ENCODE measurements around the gene SLC28A2. TPM values are rescaled to one million over a fixed set of nuclear protein-coding genes. Genes with fewer than 3 reads are reported as not detected.

SLC28A2 gene
- total RNA-seq, 2 experiments from 2014 or later, result not detected

GRCh38 chr15:45320581-45321205 is 68.7 kb downstream of the SLC28A2 start:
- Mint-ChIP-seq H3K4me3 (no peak overlapping the region), H3K27ac (no peak overlapping the region), H3K9me3 (no peaks in the 10 kb centered on the region), H3K4me1 (peaks cover 1% of the 10 kb centered on the region), H3K36me3 (no peaks in the 10 kb centered on the region), H3K27me3 (peaks cover 28% of the 10 kb centered on the region)
- DNase-seq (no peak), ATAC-seq (ENCODE audit: low read depth) (no peak)
- POLR2A ChIA-PET, result no interaction called here

DNA sequence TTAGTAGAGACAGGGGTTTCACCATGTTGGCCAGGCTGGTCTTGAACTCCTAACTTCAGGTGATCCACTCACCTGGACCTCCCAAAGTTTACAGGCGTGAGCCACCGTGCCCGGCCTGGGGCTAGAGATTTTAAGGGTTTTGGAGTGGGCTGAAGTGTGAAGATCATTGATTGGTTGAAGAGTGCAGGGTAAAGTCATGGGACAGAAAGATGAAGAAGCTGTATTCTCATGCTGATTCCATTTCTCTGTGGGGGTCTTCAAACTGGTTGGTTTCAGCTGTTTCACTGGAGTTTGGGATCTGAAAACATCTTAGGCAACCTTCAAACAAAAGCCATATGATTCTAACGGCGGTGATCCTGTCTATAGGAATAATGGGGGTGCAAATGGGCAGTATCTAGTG is 74.2 kb downstream of the SLC28A2 start:
- H3K36me3 Mint-ChIP-seq, result no peaks in the 10 kb centered on the region
- no peak overlapping the region for H3K4me3 Mint-ChIP-seq
- H3K9me3 Mint-ChIP-seq, result no peaks in the 10 kb centered on the region
- no peak for DNase-seq
- POLR2A ChIA-PET, result no interaction called here
- no peaks in the 10 kb centered on the region for H3K4me1 Mint-ChIP-seq
- H3K27me3 Mint-ChIP-seq, result peaks cover 13% of the 10 kb centered on the region
- H3K27ac Mint-ChIP-seq, result no peak overlapping the region
- no peak for ATAC-seq (ENCODE audit: low read depth)

GRCh38 chr15:45326741-45327140 is 74.7 kb downstream of the SLC28A2 start:
- Mint-ChIP-seq H3K4me1 (no peaks in the 10 kb centered on the region), H3K36me3 (no peaks in the 10 kb centered on the region), H3K27me3 (peaks cover 15% of the 10 kb centered on the region), H3K4me3 (no peak overlapping the region), H3K9me3 (no peaks in the 10 kb centered on the region), H3K27ac (no peak overlapping the region)
- ATAC-seq (ENCODE audit: low read depth) (no peak), DNase-seq (no peak)
- POLR2A ChIA-PET, result no interaction called here

Other genes starting within 250 kb of the SLC28A2 start
- 10 to 100 TPM in 1 of 2 experiments, 1 to 10 TPM in 1; 7.6 to 10.2 TPM for gene SORD, start 229.0 kb upstream of the SLC28A2 start, total RNA-seq
- not detected for gene DUOX2, start 138.1 kb upstream of the SLC28A2 start, total RNA-seq
- gene DUOXA2, start 137.9 kb upstream of the SLC28A2 start, total RNA-seq, result not detected
- gene DUOXA1, start 122.4 kb upstream of the SLC28A2 start, total RNA-seq, result under 1 TPM in 1 of 2 experiments, not detected in 1; 0.68 TPM
- not detected for gene DUOX1, start 122.2 kb upstream of the SLC28A2 start, total RNA-seq
- 1 to 10 TPM; 2.1 to 2.3 TPM for gene SHF, start 64.3 kb upstream of the SLC28A2 start, total RNA-seq
- 1 to 10 TPM; 2.9 to 3.5 TPM for gene GATM, start 126.3 kb downstream of the SLC28A2 start, total RNA-seq

Measured in activated naive CD8-positive, alpha-beta T cell treated with anti-CD3 and anti-CD28 coated beads, Interleukin-2, amount 10 ng/mL, durations not matched to agents 7 days and 5 days (primary cell).